ENCODE measurements around the gene IRAK1.
"Not testable (repeated sequence)": the region's sequence is repeated elsewhere in the genome, so short reads cannot be mapped to it uniquely, and the experiment has no call there.

The IRAK1 gene

DNA sequence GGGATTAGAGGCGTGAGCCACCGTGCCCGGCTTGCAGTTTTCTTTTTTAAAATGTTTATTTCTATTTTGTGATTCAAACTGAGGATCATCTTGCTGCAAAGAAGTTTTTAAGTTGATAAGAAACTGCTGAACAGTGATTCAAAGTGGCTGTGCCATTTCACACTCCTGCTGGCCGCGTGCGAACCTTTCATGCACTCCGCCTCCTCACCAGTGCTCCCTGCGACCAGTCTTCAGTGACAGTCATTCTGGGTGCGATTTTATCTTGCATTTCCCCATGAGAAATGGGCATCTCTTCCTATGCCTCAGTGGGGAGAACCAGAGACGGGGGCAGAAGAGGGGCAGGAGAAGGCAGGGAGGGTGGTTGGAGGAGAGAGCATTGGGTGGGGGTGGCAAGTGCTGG, 25.7 kb downstream of the IRAK1 start:
- DNase-seq = no peak

DNA sequence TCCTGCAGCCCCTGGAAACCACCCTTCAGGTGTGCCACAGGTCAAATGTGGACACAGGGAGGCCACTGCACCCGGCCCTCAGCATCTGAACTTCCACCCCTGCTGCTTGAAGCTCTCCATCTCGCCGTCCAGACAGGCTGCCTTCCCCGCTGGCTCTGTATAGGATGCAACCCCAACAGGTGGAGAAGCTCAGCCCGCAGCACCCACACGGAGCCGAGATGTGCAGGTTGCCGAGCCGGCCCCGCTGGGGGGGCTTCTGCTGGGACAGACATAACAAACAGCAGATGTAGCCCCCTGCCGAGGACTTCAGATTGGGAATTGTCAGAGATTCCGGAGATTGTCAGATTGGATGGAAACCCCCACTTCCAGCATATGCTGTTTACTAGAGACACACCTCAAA, 26.6 kb downstream of the IRAK1 start:
- DNase-seq = no peak

DNA sequence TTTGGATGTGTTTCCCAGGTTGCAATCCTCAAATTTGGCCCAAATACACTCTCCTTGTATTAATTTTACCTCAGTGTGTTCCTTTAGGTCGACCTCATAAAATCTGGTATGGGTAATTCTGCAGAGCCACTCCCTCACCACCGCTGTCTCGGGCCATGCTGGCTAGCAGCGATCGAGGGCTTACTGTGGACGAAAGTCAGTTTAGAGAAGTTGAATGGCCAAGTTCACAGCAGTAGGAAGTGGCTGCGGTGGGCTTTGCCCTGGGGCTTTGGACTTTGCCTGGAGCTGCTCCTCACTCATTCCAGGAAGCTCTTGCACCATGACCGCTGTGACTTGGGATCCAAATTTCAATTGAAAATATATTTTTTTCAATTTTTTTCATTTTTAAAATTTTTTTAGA, 27.5 kb downstream of the IRAK1 start:
- DNase-seq = no peak

- no peak for DNase-seq
These were observed 28.6 kb downstream of the IRAK1 start for GRCh38 chrX:153991013-153991580.

DNA sequence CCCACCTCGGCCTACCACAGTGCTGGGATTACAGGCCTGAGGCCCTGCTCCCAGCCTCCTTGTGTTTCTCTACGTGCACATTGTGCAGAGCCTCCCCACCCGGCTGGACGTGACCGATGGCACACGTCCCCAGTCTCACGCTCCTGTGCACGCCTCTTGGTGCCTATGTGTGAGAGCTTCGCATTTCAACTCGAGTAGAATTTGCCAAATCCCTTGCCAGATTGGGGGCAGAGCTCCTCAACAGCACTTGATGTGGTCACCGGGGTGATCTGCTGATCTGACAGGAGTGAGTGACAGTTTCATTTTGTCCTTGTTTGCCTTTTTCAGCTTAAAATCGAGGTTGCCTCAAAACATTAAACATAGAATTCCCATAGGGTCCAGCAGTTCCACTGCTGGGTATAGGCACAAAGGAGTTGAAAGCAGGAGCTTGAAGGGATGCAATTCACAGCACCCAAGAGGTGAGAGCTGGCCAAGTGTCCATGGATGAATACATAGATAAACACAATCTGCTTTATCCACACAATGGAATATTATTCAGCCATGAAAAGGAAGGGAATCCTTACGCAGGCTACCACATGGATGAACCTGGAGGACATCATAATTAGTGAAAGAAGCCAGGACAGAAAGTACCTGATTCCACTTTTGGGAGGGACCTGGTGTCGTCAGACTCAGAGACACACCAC, 29.6 kb downstream of the IRAK1 start:
- DNase-seq = no peak

- no peak for DNase-seq
These were observed 31.2 kb downstream of the IRAK1 start for GRCh38 chrX:153988493-153988892.

DNA sequence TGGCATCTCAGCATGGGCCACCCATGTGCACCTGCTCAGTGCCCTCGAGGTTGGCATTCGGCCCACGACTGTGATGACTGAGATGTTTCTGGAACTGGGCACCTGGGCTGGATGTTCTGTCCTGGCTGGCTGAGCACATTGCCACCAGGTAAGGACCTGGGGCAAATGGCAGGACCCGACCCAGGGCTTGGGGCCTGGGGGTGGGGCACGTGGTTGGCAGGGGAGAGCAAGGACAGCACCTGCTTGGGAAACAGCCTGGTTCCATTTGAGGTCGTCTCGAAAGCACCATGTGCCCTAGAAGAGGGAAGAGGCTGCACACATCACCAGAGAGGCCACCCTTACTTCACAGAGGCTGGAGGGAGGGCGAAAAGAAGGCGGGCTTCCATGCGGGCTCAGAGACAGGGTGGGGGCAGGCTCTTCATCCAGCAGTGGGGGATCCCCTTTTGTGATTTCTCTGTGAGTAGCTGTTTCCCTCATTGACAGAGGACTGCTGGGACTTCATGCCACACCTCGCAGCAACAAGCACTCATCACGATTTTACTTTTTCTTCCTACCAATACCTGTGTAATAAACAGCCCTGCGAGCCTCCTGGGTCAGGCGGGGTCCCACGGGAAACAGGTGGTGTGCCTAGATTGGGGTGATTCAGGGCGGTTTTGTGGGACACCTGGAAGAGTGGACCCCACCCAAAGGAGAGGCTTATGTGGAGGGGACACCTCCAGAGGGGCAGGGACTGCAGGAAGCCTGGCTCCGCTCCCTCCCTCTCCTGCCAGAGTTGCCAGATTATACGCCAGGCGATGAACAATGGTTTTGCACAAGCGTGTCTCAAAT, 35.1 kb downstream of the IRAK1 start:
- DNase-seq = no peak

GRCh38 chrX:153983321-153983801, 36.3 kb downstream of the IRAK1 start:
- DNase-seq = no peak

DNA sequence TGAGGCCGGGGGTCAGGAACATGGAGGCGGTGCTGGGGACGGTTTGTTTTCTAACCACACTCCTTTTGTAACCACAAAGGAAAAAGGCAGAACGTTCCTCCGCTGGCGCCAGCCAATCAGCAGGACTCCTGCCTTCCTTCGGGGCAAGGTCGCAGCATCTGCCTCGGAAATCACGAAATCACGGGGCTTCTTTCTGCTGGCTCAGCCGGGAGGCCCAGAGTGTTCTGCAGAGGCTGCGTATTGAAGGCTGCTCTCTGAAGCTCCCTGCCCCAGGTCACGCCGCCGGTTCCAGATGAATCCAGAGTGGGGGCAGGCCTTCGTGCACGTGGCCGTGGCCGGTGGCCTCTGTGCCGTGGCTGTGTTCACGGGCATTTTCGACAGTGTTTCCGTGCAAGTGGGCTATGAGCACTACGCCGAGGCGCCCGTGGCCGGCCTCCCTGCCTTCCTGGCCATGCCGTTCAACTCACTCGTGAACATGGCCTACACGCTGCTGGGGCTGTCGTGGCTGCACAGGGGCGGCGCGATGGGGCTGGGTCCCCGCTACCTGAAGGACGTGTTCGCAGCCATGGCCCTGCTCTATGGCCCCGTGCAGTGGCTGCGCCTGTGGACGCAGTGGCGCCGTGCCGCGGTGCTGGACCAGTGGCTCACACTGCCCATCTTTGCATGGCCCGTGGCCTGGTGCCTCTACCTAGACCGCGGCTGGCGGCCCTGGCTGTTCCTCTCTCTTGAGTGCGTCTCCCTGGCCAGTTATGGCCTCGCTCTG, 37.8 kb downstream of the IRAK1 start:
- no peak for DNase-seq

DNA sequence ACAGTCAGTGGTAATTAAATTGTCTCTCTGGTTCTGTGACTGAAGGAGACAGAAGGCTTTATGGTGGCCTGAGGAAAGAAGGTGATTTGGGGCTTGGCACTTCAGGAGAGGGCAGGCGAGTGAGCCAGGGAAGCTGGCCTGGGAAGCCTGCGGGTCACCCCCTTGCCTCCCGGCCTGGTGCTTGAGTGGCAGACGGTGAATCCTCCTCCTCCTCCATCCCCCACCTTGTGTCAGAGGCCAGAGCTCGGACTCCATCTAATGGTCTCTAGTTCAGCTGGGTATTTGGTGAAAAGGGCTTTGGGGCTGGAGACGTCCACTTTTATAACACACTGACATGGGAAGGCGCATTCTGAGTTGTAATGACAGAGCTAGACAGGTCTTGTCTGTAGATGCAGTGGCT, 38.5 kb downstream of the IRAK1 start:
- DNase-seq = no peak

DNA sequence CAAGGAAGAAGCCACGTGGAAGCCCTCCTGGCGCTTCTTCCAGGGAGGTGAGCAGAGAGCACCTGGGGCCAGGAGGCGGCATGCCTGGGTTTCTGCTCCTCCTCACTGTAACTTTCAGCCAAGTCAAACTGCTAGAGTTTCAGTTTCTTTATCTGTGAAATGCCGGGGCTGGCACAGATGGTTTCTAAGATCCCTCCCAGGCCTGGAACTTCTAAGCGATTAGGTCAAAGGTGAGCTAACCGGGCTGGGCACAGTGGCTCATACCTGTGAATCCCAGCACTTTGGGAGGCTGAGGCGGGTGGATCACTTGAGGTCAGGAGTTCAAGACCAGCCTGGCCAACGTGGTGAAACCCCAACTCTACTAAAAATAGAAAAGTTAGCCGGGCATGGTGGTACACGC, 39.3 kb downstream of the IRAK1 start:
- not testable (repeated sequence) for DNase-seq

DNA sequence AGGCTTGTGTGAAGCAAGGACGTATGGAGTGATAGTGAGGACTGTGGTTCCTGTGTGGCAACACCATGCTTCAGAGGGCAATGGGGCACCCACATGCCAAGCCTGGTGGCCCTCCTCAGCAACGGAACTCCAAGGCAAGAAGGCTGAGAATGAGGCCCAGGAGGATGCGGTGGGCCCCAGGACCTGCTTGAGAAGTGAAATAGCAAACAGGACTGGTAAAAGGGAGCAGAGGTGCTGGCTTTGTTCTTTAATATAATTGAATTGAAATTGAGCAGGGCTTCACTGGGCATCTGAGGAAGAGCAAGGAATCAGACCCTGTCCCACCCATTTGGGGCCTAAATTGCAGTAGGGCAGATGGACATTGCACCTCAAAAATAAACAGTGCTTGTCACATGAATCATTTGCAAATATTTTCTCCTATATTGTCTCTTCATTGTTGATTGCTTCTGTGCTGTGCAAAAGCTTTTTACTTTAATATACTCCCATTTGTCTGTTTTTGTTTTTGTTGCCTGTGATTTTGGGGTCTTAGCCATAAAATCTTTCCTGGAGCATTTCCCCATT, 44.9 kb downstream of the IRAK1 start:
- no peak for DNase-seq

DNA sequence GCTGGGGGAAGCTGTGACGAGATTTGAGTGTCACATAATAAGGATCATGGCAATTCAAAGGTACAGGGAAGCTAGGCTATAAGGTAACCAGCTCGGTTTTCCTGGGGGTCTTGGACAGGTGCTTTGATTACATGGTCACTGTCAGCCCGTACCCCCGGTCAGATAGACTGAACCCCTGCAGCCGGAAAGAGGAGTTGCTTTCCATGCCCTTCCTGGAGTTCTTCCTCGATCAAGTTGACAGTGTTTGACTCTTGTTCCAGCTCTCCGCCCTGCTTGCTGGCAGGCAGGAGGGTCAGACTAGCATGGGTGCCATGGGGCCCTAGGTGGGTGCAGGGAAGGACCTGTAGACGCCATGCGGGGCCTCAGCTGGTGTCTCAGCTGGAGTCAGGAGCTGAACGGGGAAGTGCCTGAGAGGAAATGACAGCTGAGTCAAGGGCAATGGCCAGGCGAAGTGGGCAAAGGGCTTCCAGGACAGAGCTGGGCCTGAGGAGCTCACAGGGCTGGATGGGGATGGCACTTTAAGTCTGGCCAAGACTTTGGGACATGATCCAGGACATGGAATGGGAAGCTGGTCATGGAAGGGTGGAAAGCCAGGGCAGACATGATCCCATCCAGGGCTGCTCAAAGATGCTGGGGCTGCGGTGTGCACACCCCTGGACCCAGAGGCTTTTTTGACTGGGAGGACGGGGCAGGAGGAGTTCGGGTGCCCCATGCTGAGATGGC, 45.5 kb downstream of the IRAK1 start:
- DNase-seq = no peak

- DNase-seq = peak; percentile 81
These were observed 46.3 kb downstream of the IRAK1 start for GRCh38 chrX:153973127-153974002.

- peak; percentile 98 for DNase-seq
These were observed 47.2 kb downstream of the IRAK1 start, which contains the start of gene TMEM187 for GRCh38 chrX:153972368-153973126. TSS of gene TMEM187 (plus strand) at chrX:153972754. CDS start at chrX:153982063, 9,309 bp downstream.

DNA sequence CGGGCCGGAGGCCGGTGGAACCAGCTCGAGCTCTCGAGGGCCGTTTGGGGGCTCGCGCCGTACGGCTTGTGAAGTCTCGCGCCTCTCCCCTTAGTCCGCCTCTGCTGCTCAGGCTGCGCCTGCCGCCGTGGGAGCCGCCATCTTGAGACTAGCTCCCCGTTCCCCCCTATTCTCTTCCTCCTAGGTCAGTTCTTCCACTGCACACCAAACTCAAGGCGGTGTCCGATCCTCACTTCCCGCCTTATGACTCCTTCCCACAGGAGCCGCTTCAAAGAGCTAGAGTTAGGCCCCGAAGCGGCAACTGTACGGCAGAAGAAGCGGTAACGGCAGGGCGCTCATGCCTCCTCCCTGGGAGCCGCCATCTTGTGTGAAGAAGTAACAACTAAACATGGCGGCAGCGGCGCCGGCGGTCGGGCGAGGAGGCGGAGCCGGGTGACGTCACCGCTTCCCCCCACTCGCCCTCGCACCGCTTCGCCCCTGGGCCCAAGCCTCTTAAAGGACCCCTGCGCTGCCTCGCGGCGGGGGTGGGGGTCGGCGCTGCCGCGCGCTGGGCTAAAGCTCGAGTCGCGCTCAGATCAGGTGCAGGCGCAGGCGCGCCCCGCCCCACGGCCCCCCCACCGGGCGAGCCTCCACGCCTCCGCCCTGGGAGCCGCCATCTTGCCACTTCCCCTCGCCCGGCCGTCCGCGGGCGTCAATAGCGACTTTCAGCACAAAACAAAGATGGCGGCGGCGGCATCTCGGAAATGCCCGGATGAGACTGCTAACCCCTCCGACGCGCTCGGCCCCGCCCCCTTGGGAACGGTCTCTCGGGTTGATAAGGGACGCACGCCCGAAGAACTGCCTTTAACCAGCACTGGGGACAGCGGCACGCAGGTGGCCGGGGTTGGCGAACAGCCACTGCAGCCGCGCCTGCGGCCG, 48.0 kb downstream of the IRAK1 start, which contains the start of gene HCFC1:
HCFC1 (minus strand) TSS at position 369 of the 918 bp plus-strand sequence. CDS start 978 bp downstream, outside the sequence.
- peak; percentile 95 for DNase-seq

DNA sequence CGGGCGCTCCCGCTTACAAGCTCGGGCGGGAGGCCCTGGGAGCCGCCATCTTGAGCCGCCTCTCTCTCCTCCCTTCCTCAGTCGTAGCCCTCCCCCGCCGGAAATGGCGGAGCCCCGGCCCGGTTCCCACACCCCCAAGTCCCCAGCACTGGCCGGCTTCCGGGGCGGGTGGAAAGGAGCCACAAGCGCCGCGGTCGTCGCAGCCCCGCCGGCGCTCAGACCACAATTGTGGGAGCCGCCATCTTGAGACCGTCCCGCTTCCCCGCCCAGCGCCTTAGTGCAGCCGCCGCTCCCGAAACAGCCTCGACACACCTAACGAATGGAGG, 48.6 kb downstream of the IRAK1 start:
- peak; percentile 94 for DNase-seq

GRCh38 chrX:153970357-153971123, 49.2 kb downstream of the IRAK1 start:
- DNase-seq = peak; percentile 70
